NAMALWA (cell line): Measurements from ENCODE around the gene PDZD4.

Experiments used
- DNase-seq: peaks from one replicate; pipeline ENCODE4 v3.0.0-alpha.2; 2015; ENCODE audit warnings: low spot score

The PDZD4 gene

GRCh38 chrX:153867139-153867538, 36.8 kb upstream of the PDZD4 start:
- DNase-seq = no peak

- DNase-seq = no peak
Observed at GRCh38 chrX:153866302-153867019, 36.1 kb upstream of the PDZD4 start.

- DNase-seq = no peak
Observed at GRCh38 chrX:153865685-153866084, 35.3 kb upstream of the PDZD4 start.

GRCh38 chrX:153865321-153865580, 34.9 kb upstream of the PDZD4 start:
- DNase-seq = no peak

GRCh38 chrX:153864561-153865320, 34.4 kb upstream of the PDZD4 start:
- DNase-seq = no peak

- no peak for DNase-seq
Observed at GRCh38 chrX:153864101-153864500, 33.8 kb upstream of the PDZD4 start.

GRCh38 chrX:153863251-153863991, 33.1 kb upstream of the PDZD4 start:
- DNase-seq = no peak

- no peak for DNase-seq
Observed at GRCh38 chrX:153862369-153863250, 32.3 kb upstream of the PDZD4 start.

- no peak for DNase-seq
Observed at GRCh38 chrX:153861733-153862310, 31.5 kb upstream of the PDZD4 start.

- no peak for DNase-seq
Observed at GRCh38 chrX:153861151-153861550, 30.8 kb upstream of the PDZD4 start.

- no peak for DNase-seq
Observed at GRCh38 chrX:153857348-153857903, 27.1 kb upstream of the PDZD4 start.

GRCh38 chrX:153854702-153855101, 24.4 kb upstream of the PDZD4 start:
- no peak for DNase-seq

GRCh38 chrX:153853902-153854267, 23.5 kb upstream of the PDZD4 start:
- DNase-seq = no peak

GRCh38 chrX:153853180-153853901, 23.0 kb upstream of the PDZD4 start:
- DNase-seq = no peak

- no peak for DNase-seq
Observed at GRCh38 chrX:153851981-153852380, 21.6 kb upstream of the PDZD4 start.

- no peak for DNase-seq
Observed at GRCh38 chrX:153848325-153848724, 18.0 kb upstream of the PDZD4 start.

- no peak for DNase-seq
Observed at GRCh38 chrX:153845842-153846241, 15.5 kb upstream of the PDZD4 start.

GRCh38 chrX:153845195-153845594, 14.9 kb upstream of the PDZD4 start:
- no peak for DNase-seq

- no peak for DNase-seq
Observed at GRCh38 chrX:153844509-153845082, 14.3 kb upstream of the PDZD4 start.

GRCh38 chrX:153836921-153837320, 6.6 kb upstream of the PDZD4 start:
- DNase-seq = no peak

GRCh38 chrX:153832728-153833127, 2.4 kb upstream of the PDZD4 start:
- DNase-seq = no peak
